Measurements from ENCODE around the gene CP. TPM values are rescaled to one million over a fixed set of nuclear protein-coding genes. Genes with fewer than 3 reads are reported as not detected.

CP gene
- 10 to 100 TPM in 4 of 6 donors, 1 to 10 TPM in 2; 3.9 to 87.3 (median 18.9) TPM for total RNA-seq

DNA sequence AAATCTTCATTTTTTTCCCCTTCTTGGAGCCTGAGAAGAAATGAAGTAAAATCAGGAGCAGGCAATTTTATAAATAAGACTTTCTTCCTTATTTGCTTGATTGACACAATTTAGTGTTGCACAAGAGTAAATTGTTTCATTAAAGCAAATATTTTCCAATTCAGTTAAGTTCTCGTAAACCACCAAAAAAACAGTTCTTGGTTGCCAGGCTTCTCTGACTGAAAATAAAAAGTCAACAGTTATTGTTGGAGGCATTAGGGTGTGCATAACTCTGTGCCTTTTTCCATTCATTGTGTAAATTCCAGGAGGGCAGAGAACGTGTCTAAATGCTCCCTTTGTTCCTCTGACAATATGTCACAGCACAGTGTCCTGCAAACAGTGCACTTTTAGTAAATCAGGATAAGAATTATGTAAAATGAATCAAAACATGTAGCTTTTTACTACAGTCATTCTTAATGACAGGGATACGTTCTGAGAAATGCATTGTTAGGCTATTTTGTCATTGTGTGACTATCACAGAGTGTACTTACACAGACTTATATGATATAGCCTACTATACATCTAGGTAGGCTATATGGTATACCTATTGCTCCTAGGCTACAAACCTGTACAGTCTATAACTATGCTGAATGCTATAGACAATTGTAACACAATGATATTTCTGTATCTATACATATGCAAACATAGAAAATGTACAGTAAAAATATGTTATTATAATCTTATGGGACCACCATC lies at the start of gene CP:
CP (minus strand) TSS at position 47 of the 735 bp plus-strand sequence; CDS start at position 10, 37 bp downstream.
- Histone ChIP-seq H3K4me1 (peaks cover 7 to 20% (median 14%) of the 10 kb centered on the region in 4 donors), H3K9me3 (no peaks in the 10 kb centered on the region), H3K4me3 (peak within 1 kb of the TSS in 1 of 4 donors; percentile 25), H3K36me3 (no peaks in the 10 kb centered on the region), H3K27me3 (no peaks in the 10 kb centered on the region), H3K27ac (no peak within 1 kb of the TSS)
- no peak for DNase-seq
- 48 to 55% methylated on average over 3 of the region's 3 CpGs for WGBS, 2 donors
- no peak for ATAC-seq (ENCODE audit: low FRiP score in 2 of 2)
- TF ChIP-seq POLR2A (IDR thresholded peaks at IDR 0.05) (no peak), EP300 (IDR thresholded peaks at IDR 0.05) (no peak), POLR2AphosphoS5 (IDR thresholded peaks at IDR 0.05) (no peak)
- TF ChIP-seq, protein P1, sequence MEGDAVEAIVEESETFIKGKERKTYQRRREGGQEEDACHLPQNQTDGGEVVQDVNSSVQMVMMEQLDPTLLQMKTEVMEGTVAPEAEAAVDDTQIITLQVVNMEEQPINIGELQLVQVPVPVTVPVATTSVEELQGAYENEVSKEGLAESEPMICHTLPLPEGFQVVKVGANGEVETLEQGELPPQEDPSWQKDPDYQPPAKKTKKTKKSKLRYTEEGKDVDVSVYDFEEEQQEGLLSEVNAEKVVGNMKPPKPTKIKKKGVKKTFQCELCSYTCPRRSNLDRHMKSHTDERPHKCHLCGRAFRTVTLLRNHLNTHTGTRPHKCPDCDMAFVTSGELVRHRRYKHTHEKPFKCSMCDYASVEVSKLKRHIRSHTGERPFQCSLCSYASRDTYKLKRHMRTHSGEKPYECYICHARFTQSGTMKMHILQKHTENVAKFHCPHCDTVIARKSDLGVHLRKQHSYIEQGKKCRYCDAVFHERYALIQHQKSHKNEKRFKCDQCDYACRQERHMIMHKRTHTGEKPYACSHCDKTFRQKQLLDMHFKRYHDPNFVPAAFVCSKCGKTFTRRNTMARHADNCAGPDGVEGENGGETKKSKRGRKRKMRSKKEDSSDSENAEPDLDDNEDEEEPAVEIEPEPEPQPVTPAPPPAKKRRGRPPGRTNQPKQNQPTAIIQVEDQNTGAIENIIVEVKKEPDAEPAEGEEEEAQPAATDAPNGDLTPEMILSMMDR (IDR thresholded peaks at IDR 0.05), result no peak

DNA sequence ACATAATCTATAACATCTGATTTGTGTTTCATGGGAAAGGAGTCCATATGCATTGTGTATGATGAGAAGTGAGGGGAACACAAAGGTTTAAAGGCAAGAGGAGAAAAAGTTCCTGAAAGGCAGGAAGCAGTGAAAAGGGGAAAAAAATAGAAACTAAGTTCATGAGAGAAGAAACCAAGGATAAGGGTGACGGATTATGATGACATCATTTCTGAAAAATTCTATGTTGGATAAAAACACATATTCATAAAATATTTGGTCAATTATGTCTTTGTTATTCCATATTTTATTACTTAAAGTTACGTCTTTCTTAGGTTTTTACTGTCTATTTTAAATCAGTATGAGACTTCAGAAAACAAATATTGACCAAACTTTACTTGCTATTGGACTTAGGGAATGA lies 48.6 kb upstream of the CP start:
- H3K27ac ChIP-seq, result no peak overlapping the region
- 65 to 77% methylated on average over 2 of the region's 2 CpGs for WGBS, 2 donors
- DNase-seq (no peak), ATAC-seq (ENCODE audit: low FRiP score in 2 of 2) (no peak)
- H3K9me3 ChIP-seq, result no peaks in the 10 kb centered on the region
- no peaks in the 10 kb centered on the region for H3K36me3 ChIP-seq
- H3K4me1 ChIP-seq, result peaks cover 0 to 10% (median 2%) of the 10 kb centered on the region in 4 donors
- H3K4me3 ChIP-seq, result no peak overlapping the region
- no peak for TF ChIP-seq EP300 (IDR thresholded peaks at IDR 0.05)
- TF ChIP-seq, protein P1 (IDR thresholded peaks at IDR 0.05), result no peak
- no peak for TF ChIP-seq POLR2AphosphoS5 (IDR thresholded peaks at IDR 0.05)
- TF ChIP-seq POLR2A (IDR thresholded peaks at IDR 0.05), result no peak
- no peaks in the 10 kb centered on the region for H3K27me3 ChIP-seq

DNA sequence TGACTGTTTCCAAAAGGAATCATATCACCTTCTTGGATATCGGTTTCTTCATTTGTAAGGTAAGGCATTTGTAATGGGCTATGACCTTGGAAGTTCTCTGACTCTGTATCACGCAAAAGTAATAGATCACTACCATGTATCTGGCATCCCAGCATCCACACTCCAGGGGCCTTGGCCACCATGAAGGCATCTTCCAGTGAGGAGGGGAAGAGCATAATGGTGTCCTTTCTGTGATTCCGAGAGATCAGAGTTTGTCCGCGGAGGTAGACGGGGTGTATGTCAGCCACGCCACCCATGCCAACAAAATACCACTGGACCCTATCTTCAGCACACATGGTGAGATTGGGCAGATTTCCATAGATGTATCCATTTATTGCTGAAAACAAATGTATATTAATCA lies 48.1 kb upstream of the CP start:
- Histone ChIP-seq H3K27ac (no peak overlapping the region), H3K27me3 (no peaks in the 10 kb centered on the region), H3K9me3 (no peaks in the 10 kb centered on the region), H3K36me3 (no peaks in the 10 kb centered on the region), H3K4me3 (no peak overlapping the region), H3K4me1 (peaks cover 0 to 8% (median 2%) of the 10 kb centered on the region in 4 donors)
- WGBS, 2 donors, result 93 to 96% methylated on average over 7 of the region's 7 CpGs
- DNase-seq, result no peak
- no peak for TF ChIP-seq EP300 (IDR thresholded peaks at IDR 0.05)
- TF ChIP-seq, protein P1 (IDR thresholded peaks at IDR 0.05), result no peak
- TF ChIP-seq POLR2AphosphoS5 (IDR thresholded peaks at IDR 0.05), result no peak
- TF ChIP-seq POLR2A (IDR thresholded peaks at IDR 0.05), result no peak
- ATAC-seq (ENCODE audit: low FRiP score in 2 of 2), result no peak

DNA sequence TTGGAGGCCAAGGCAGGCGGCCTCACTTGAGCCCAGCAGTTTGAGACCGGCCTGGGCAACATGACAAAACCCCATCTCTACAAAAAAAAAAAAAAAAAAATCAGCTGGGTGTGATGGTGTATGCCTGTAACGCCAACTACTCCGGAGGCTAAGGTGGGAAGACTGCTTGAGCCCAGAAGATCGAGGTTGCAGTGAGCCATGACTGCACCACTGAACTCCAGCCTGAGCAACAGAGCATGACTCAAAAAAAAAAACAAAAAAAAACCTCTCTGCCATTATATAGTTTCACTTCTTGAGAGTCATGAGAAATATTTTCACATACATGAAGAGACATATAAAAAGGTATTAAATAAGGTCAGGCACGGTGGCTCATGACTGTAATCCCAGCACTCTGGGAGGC lies 45.9 kb upstream of the CP start:
- ATAC-seq (ENCODE audit: low FRiP score in 2 of 2) (no peak), DNase-seq (no peak)
- Histone ChIP-seq H3K36me3 (no peaks in the 10 kb centered on the region), H3K4me1 (no peaks in the 10 kb centered on the region), H3K9me3 (no peaks in the 10 kb centered on the region), H3K27ac (no peak overlapping the region), H3K27me3 (no peaks in the 10 kb centered on the region), H3K4me3 (no peak overlapping the region)
- TF ChIP-seq EP300 (IDR thresholded peaks at IDR 0.05), result no peak
- no peak for TF ChIP-seq POLR2A (IDR thresholded peaks at IDR 0.05)
- TF ChIP-seq, protein P1 (IDR thresholded peaks at IDR 0.05), result no peak
- no peak for TF ChIP-seq POLR2AphosphoS5 (IDR thresholded peaks at IDR 0.05)
- 93% methylated on average over 6 of the region's 6 CpGs for WGBS, 2 donors

DNA sequence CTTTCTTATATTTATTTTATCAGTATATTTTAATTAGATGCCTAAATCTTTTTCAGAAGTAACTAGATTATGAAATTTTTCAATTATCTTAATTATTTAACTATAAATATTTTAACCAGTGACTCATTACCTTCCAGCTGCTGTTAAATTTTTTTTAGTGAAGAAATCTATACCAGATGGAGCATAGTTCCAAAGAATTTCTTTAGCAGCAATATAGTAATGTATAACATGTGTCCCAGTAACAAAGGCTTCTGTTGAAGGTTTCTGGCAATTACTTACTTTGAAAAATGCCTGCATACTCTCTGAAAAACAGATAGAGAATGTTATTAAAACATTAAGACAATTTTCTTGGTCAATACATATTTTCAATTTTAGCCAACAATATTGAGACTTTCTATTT lies 45.1 kb upstream of the CP start:
- H3K4me1 ChIP-seq, result no peaks in the 10 kb centered on the region
- H3K27me3 ChIP-seq, result no peaks in the 10 kb centered on the region
- TF ChIP-seq EP300 (IDR thresholded peaks at IDR 0.05), result no peak
- no peak for TF ChIP-seq POLR2A (IDR thresholded peaks at IDR 0.05)
- TF ChIP-seq, protein P1 (IDR thresholded peaks at IDR 0.05), result no peak
- TF ChIP-seq POLR2AphosphoS5 (IDR thresholded peaks at IDR 0.05), result no peak
- H3K9me3 ChIP-seq, result no peaks in the 10 kb centered on the region
- H3K27ac ChIP-seq, result no peak overlapping the region
- no peak for DNase-seq
- H3K36me3 ChIP-seq, result no peaks in the 10 kb centered on the region
- ATAC-seq (ENCODE audit: low FRiP score in 2 of 2), result no peak
- H3K4me3 ChIP-seq, result no peak overlapping the region

Measured in upper lobe of left lung (tissue), 6 donors.